NCI-H1417 treated with DMSO at 0.1 percent for 48 hours (cell line): Measurements from ENCODE around the gene GGPS1.
"Not testable (repeated sequence)": the region's sequence is repeated elsewhere in the genome, so short reads cannot be mapped to it uniquely, and the experiment has no call there.

Experiments used
- DNase-seq: peaks from one replicate; lab custom pipeline; 2025; lab: John Stamatoyannopoulos, UW

GGPS1 gene

DNA sequence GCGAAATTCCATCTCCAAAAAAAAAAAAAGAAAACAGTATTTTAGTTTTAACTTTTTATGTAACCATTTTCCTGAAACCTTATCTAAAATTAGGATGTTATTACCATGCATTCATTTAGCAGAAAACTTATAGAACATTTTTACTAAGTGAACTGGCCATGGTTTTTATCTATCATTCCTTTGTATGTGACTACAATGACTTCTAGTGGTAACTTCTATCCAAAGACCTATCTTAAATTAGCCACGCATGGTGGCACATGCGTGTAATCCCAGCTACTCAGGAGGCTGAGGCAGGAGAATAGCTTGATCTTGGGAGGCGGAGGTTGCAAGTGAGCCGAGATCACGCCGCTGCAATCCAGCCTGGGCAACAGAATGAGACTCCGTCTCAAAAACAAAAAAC, 11.4 kb downstream of the GGPS1 start:
- no peak for DNase-seq

DNA sequence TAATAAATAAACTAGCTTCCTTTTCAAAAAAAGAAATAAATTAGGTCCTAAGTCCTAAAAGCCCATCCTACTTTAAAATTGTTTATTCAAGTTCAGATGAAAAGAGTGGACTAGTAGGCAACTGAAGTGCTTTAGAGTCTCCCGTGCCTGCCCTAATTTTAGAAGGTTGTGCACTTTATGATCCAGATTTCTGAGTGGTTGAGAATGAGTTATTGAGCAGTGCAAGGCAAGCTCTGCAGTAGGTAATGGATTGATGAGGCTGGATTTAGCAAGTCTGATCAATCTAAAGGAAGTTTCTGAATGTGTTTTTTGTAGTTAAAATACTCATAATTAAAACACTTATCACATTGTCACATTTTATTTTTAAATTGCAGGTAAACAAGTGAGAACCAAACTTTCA, 13.0 kb downstream of the GGPS1 start:
- DNase-seq, result no peak

DNA sequence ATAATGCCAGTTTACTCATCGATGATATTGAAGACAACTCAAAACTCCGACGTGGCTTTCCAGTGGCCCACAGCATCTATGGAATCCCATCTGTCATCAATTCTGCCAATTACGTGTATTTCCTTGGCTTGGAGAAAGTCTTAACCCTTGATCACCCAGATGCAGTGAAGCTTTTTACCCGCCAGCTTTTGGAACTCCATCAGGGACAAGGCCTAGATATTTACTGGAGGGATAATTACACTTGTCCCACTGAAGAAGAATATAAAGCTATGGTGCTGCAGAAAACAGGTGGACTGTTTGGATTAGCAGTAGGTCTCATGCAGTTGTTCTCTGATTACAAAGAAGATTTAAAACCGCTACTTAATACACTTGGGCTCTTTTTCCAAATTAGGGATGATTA, 13.7 kb downstream of the GGPS1 start:
- DNase-seq, result no peak

DNA sequence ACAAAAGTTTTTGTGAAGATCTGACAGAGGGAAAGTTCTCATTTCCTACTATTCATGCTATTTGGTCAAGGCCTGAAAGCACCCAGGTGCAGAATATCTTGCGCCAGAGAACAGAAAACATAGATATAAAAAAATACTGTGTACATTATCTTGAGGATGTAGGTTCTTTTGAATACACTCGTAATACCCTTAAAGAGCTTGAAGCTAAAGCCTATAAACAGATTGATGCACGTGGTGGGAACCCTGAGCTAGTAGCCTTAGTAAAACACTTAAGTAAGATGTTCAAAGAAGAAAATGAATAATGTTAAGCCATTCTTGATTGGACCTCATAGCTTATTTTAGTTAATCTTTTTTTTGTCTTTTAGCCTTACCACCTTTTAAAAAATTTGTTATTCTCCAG, 14.1 kb downstream of the GGPS1 start:
- DNase-seq, result no peak

DNA sequence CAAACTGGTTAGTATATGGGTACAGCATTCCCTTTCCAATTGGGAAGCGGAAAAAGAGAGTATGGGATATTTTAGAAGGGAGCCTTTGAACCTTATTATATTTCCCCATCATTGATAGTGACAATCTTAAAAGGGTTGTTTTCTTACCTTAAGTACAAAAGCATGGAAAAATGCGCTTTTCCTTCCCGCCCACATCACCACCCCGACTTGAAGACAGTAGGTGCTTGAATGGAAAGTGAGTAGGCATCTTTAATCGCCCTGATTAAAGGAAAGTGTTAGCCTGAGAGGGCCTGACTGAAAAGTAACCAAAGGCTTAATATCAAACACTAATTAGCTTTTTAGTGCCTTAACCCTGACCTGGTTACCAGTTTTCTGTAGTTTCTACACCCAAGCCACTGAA, 15.4 kb downstream of the GGPS1 start:
- DNase-seq, result no peak

DNA sequence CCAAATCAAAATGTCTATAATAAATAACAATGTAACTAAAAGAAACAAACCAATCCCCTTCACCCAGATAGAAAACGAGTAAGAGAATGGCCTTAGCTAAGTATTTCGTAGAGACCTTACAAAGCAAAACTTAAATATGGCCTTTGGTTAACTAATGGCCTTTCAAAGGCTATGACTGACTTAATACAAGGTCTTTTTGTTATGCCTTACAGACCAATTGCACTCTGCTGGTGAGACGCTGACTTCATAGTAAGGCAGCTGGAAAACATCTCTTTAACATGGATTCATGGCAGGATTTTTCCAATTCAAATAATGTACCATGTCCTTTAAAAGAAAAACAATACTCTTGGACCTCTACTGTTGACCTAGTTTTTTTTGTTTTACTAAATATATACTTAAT, 23.1 kb downstream of the GGPS1 start:
- no peak for DNase-seq

DNA sequence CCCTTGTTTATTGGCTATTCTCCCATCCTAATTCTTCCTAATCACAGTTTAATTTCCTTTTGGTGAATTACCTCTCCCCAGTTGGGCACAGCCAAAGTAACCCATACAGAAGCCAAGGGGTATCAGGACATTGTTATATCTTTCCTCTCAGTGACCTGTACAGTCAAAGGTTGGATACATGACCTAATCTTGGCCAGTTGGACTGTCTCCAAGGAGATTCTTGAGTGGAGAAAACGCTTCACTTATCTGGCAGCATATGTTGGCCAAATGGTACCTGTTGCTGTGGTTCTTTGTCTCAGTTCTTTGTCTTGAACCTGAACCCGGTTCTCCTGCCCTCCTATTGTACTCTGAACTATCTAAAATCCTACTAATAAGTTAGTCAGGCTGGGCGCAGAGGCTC, 23.5 kb downstream of the GGPS1 start:
- DNase-seq, result no peak

DNA sequence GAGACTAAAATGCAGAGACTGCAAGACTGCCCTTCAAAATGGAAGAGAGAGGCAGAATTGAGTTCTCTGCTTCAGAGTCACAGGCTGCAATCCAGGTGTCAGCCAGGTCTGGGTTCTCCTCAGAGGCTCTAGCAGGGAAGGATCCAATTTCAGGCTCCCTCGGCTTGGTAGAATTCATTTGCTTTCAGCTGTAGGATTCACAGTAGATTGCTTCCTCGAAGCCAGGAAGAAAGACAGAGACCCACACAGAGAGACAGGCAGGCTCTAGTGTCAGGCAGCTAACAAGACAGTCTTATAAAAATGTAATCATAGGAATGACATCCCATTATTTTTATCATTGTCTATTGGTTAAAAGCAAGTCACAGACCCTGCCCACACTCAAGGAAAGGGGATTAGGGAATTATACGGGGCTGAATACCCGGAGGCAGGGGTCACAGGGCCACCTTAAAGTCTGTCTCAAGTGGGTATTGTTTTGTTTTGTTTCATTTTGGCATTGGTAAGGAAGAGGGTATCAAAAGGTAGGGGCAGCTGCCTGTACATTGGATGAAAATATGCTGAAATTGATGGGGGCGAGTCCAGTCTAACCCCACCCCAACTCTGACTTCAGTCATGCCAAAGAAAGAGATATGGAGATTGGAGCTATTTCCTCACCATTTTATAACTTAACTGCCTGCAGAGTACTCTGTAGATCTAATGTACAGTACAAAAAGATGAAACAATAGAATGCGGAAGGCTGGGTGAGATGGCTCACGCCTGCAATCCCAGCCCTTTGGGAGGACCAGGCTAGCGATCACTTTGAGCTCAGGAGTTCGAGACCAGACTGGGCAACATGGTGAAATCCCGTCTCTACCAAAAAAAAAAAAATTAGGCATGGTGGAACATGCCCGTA, 29.4 kb downstream of the GGPS1 start:
- no peak for DNase-seq

DNA sequence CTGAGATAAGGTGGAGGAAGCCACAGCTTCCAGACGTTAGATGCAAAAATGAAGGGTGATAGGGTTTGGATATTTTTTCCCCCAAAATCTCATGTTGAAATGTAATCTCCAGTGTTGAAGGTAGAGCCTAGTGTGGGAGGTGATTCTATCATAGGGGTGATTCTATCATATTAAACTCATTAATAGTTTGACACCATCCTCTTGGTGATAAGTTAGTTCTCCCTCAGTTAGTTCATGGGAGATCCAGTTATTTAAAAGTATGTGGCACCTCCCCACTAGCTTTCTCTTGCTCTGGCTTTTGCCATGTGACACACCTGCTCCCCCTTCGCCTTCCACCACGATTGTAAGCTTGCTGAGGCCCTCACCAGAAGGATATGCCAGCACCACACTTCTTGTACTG, 30.5 kb downstream of the GGPS1 start:
- no peak for DNase-seq

DNA sequence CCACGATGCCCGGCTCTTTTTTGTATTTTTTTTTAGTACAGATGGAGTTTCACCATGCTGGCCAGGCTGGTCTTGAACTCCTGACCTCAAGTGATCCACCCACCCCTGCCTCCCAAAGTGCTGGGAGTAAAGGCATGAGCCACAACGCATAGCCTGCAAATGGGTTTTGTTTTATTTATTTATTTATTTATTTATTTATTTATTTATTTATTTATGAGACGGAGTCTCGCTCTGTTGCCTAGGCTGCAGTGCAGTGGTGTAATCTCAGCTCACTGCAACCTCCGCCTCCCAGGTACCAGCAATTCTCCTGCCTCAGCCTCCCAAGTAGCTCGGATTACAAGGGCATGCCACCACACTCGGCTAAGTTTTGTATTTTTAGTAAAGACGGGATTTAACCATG, 35.8 kb downstream of the GGPS1 start:
- not testable (repeated sequence) for DNase-seq

DNA sequence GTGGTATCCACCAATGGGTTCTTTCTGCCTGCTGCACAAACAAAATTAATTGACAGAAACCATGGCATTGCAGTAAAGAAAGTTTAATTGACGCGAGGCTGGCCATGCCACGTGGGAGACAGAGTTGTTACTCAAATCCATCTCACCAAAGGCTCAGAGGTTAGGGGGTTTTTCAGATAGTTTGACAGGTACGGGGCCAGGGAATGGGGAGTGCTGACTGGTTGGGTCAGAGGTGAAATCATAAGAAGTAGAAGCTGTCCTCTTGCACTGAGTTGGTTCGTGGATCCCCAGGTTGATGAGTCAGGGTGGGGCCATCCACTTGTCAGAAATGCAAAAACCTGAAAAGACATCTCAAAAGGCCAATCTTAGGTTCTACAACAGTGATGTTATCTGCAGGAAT, 37.9 kb downstream of the GGPS1 start:
- no peak for DNase-seq

DNA sequence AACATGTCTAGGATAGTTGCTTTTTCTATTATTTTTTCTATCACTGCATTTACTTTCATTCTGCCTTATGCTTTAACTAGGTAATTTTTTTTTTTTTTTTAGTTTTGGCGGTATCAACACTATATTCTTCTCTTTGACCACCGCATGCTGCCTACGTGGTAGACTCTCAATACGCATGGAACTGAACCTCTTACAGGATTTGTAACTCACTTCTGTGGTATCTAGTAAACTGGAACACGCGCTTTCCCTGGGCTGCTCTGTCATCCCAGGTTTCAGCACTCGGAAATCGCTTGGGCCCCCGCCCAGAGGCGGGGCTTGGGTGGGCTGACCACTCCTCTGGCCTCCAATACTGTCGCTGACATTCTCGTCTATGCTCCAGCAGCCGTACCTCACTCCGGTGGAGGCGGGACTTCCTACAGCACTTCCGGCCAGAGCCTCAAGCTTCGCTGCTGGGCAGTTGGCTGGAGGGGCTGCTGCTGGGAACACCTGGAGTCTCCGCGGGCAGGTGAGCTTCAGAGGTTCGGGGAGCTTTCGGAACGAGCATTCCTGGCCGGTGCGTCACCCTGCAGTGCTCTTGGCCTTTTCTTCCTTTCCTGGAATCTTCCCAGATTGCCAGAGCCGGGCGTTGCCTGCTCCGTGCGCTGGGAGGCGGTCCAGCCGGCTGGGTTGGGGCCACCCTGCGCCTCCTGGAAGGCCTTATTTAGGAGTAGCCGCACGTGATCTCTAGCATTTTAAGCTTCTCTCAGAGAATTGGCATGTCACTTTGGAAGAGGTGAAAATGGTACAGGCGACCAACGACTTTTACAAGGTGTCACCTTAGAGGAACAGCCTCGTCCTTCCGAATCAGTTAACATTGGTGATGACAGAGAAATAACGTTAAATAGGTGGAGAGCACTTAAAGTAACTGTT, 38.9 kb downstream of the GGPS1 start, which contains the start of gene TBCE:
TSS of gene TBCE (plus strand) at position 428 of the 909 bp plus-strand sequence. CDS start 12,623 bp downstream, outside the sequence.
- DNase-seq, result peak; percentile 88

DNA sequence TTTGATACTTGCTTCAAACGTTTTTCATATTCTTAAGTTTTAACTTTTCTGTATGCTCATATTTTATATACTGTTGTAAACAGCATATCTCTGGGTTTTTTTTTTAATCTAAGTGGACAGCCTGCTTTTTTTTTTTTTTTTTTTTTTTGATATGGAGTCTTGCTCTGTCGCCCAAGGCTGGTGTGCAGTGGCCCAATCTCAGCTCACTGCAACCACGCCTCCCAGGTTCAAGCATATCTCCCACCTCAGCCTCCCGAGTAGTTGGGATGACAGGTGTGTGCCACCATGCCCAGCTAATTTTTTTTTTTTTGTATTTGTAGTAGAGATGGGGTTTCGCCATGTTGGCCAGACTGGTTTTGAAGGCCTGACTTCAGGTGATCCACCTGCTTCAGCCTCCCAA, 40.1 kb downstream of the GGPS1 start:
- DNase-seq, result no peak

DNA sequence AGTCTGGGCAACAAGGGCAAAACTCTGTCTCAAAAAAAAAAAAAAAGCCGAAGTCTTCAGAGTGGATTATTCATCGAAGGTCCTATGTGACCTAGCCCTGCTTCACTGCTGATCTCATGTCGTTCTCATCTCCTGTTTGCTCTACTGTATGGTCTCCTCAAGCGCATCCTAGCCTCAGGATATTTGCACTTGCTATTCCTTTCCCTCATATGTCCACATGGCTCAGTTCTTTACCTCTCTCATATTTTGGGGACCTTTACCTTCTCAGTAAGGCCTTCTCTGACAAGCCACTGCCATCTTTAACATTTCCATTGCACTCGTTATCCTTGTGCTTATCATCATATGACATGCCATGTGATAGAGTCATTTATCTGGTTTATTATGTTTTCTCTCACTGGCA, 41.4 kb downstream of the GGPS1 start:
- no peak for DNase-seq

DNA sequence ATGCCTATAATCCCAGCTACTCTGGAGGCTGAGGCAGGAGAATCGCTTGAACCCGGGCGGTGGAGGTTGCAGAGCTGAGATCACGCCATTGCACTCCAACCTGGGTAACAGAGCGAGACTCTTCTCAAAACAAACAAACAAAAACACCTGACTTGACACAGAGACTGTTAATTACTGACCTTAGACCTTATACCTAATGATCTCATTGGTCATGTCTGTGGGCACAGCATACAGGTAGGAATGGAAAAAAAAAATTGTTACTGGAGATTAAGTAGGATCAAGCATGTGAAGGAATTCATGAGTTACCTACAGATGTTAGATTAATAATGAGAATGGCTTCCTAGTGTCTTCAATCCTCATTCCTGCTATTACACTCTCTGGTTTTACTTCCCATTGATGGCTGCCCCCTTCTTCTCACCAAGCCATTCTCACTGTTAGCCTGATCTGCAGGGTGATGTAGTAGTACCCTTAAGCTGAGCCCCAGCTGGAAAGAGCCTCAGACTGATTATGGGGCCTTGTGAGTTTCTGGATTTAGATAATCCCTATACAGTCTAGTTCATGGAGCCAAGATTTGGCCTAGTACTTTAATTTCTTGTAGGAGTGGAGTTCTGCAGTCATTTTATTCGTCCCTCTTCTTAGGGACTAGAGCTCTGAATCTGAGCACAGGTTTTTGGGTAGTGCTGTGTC, 47.7 kb downstream of the GGPS1 start:
- DNase-seq, result no peak

DNA sequence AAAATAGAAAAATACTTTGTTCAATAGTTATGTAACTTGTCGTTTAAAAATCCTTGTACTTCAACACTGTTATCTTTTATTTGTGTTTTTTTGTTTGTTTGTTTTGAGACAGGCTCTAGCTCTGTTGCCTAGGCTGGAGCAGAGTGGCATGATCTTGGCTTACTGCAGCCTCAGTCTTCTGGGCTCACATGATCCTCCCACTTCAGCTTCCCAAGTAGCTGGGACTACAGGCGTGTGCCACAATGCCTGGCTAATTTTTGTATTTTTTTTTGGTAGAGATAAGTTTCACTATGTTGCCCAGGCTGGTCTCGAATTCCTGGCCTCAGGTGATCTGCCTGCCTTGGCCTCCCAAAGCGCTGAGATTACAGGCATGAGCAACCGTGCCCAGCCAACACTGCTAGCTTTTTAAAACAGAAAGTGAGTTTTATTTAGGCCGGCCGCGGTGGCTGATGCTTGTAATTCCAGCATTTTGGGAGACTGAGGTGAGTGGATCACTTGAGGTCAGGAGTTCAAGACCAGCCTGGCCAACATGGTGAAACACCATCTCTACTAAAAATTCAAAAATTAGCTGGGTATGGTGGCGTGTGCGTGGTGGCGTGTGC, 49.9 kb downstream of the GGPS1 start:
- DNase-seq, result not testable (repeated sequence)

DNA sequence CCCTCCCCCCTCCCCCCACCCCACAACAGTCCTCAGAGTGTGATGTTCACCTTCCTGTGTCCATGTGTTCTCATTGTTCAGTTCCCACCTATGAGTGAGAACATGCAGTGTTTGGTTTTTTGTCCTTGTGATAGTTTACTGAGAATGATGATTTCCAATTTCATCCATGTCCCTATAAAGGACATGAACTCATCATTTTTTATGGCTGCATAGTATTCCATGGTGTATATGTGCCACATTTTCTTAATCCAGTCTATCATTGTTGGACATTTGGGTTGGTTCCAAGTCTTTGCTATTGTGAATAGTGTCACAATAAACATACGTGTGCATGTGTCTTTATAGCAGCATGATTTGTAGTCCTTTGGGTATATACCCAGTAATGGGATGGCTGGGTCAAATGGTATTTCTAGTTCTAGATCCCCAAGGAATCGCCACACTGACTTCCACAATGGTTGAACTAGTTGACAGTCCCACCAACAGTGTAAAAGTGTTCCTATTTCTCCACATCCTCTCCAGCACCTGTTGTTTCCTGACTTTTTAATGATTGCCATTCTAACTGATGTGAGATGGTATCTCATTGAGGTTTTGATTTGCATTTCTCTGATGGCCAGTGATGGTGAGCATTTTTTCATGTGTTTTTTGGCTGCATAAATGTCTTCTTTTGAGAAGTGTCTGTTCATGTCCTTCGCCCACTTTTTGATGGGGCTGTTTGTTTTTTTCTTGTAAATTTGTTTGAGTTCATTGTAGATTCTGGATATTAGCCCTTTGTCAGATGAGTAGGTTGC, 53.8 kb downstream of the GGPS1 start:
- DNase-seq, result not testable (repeated sequence)

DNA sequence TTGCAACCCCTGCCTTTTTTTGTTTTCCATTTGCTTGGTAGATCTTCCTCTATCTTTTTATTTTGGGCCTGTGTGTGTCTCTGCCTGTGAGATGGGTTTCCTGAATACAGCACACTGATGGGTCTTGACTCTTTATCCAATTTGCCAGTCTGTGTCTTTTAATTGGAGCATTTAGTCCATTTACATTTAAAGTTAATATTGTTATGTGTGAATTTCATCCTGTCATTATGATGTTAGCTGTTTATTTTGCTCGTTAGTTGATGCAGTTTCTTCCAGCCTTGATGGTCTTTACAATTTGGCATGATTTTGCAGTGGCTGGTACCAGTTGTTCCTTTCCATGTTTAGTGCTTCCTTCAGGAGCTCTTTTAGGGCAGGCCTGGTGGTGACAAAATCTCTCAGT, 57.3 kb downstream of the GGPS1 start:
- not testable (repeated sequence) for DNase-seq

DNA sequence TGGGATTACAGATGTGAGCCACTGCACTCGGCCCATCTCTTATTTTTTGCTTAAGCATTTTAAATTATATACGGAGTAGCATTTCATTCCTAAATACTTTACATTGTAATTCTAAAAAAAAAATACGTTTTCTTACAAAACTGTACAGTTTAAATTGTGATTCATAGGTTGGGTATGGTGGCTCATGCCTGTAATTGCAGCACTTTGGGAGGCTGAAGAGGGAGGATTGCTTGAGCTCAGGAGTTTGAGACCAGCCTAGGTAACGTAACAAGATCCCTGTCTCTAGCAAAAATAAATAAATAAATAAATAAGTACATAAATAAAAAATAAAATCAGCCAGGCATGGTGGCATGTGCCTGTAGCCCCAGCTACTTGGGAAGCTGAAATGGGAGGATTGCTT, 63.5 kb downstream of the GGPS1 start:
- DNase-seq, result no peak
